ENCODE results near the gene MIGA2.
A peak's percentile ranks its signal among the peaks of the same experiment; 100 is the strongest.

The MIGA2 gene

GRCh38 chr9:129093602-129094386, 57.4 kb downstream of the MIGA2 start:
- no peaks in the 10 kb centered on the region for H3K27me3 Mint-ChIP-seq (ENCODE audit: low read depth, poor library complexity)
- DNase-seq = no peak
- peaks cover 16% of the 10 kb centered on the region for H3K4me1 Mint-ChIP-seq
- TF ChIP-seq CTCF (IDR thresholded peaks at IDR 0.05) = no peak
- H3K27ac Mint-ChIP-seq = peak overlapping the region; percentile 68
- H3K9me3 Mint-ChIP-seq = no peaks in the 10 kb centered on the region
- H3K4me3 Mint-ChIP-seq = no peak overlapping the region
- peaks cover 9% of the 10 kb centered on the region for H3K36me3 Mint-ChIP-seq (ENCODE audit: low read depth)

- H3K27ac Mint-ChIP-seq = peak overlapping the region; percentile 84
Observed at GRCh38 chr9:129094387-129095169, 58.2 kb downstream of the MIGA2 start.

GRCh38 chr9:129095170-129095667, 58.8 kb downstream of the MIGA2 start:
- Mint-ChIP-seq H3K36me3 (ENCODE audit: low read depth) (peaks cover under 1% of the 10 kb centered on the region), H3K27me3 (ENCODE audit: low read depth, poor library complexity) (no peaks in the 10 kb centered on the region), H3K4me1 (peaks cover 14% of the 10 kb centered on the region), H3K27ac (no peak overlapping the region), H3K4me3 (no peak overlapping the region), H3K9me3 (no peaks in the 10 kb centered on the region)
- no peak for DNase-seq
- TF ChIP-seq CTCF (IDR thresholded peaks at IDR 0.05) = no peak

More at GRCh38 chr9:129094387-129095169, 58.2 kb downstream of the MIGA2 start:
- H3K27me3 Mint-ChIP-seq (ENCODE audit: low read depth, poor library complexity) = no peaks in the 10 kb centered on the region
- no peaks in the 10 kb centered on the region for H3K9me3 Mint-ChIP-seq
- DNase-seq = no peak
- H3K36me3 Mint-ChIP-seq (ENCODE audit: low read depth) = peaks cover 7% of the 10 kb centered on the region
- no peak overlapping the region for H3K4me3 Mint-ChIP-seq
- H3K4me1 Mint-ChIP-seq = peaks cover 16% of the 10 kb centered on the region
- no peak for TF ChIP-seq CTCF (IDR thresholded peaks at IDR 0.05)

GRCh38 chr9:129095908-129096307, 59.5 kb downstream of the MIGA2 start:
- TF ChIP-seq CTCF (IDR thresholded peaks at IDR 0.05) = no peak
- Mint-ChIP-seq H3K4me1 (peaks cover 8% of the 10 kb centered on the region), H3K4me3 (no peak overlapping the region), H3K36me3 (ENCODE audit: low read depth) (no peaks in the 10 kb centered on the region), H3K9me3 (no peaks in the 10 kb centered on the region), H3K27ac (no peak overlapping the region), H3K27me3 (ENCODE audit: low read depth, poor library complexity) (no peaks in the 10 kb centered on the region)
- DNase-seq = no peak

- Mint-ChIP-seq H3K27ac (no peak overlapping the region), H3K36me3 (ENCODE audit: low read depth) (no peaks in the 10 kb centered on the region), H3K9me3 (no peaks in the 10 kb centered on the region), H3K27me3 (ENCODE audit: low read depth, poor library complexity) (no peaks in the 10 kb centered on the region), H3K4me1 (peaks cover 15% of the 10 kb centered on the region), H3K4me3 (no peak overlapping the region)
- no peak for DNase-seq
- no peak for TF ChIP-seq CTCF (IDR thresholded peaks at IDR 0.05)
Observed at GRCh38 chr9:129097671-129098306, 61.4 kb downstream of the MIGA2 start.
